ENCODE results near the gene C6orf47.
A peak's percentile ranks its signal among the peaks of the same experiment; 100 is the strongest.

C6orf47 gene

DNA sequence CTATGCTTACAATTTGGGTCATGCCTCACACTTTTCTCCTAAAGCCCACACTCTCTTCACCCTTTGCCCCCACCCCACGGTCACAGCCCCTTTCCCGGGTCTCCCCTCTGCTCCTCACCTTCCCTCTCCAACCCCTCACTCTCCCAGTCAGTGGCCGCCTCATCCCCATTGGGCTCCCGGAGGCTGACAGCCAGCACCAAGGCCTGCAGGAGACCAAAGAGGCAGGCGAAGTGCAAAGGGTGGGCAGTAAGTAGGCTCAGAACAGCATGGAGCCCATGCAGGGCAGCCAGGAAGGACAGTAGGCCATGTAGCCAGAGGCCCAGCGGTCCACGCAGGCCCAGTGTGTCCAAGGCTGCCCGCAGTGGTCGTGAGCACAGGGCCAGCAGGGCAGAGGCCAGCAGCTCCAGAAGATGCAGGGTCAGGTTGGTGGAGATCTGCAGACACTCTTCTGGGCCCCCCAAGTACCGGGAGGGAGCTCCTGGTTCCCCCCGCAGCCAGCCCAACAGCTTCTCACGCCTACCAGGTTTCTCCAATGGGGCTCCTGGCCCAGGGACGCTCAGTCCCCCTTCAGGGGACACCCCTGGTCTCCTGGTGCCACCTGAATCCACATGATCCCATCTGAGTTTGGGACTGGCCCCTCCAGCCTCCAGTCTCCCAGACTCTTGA, 1.5 kb downstream of the C6orf47 start:
- DNase-seq: no peak

DNA sequence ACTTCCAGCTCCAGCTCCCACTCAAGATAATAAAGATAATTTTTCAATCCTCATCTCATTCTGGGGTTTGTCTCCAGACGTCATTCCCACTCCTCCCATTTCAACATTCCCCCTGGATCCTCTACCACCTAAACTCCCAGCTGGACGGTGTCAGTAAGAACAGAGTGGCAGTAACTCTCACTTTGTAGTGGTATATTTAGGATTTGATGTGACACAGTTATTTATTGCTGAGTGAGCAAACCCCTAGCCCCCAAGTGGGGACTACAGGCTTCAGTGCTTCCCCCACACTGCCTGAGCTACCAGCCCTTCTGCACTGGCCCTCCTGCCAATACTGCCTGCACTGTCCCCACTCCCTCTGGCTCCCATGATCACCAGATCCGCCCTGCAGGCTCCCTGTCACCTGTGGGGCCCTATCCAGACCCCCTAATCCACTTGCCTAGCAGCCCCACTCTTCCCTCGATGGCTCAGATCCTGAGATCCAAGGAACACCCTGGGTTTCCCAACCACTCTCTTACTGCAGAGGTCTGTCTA, 2.4 kb downstream of the C6orf47 start:
- DNase-seq: no peak

DNA sequence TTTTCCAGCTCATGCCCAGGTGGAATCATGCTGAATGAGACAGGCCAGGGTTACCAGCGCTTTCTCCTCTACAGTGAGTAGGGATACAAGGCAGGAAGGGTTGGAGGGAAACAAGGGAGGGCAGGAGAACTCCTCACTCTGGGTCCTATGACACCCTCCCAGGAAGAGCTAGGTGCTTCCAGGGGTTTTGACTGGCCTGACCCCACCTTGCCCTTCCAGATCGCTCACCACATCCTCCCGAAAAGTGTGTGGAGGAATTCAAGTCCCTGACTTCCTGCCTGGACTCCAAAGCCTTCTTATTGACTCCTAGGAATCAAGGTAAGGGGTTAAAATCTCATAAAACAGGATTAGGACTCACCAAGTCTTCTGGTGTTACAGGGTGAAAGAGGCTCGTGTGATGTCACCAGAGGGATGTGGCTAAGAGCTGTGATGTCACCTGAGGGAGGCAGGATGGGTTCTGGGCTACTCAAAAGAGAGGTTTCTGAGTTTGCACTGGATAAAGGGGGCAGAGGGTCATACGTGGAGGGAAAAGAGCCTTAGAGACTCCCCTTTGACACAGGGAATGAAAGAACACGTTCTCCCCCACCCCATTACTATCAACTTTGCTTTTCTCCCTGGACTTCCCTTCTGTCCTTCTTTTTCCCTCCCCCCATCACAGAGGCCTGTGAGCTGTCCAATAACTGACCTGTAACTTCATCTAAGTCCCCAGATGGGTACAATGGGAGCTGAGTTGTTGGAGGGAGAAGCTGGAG, 3.0 kb downstream of the C6orf47 start:
- DNase-seq: no peak

DNA sequence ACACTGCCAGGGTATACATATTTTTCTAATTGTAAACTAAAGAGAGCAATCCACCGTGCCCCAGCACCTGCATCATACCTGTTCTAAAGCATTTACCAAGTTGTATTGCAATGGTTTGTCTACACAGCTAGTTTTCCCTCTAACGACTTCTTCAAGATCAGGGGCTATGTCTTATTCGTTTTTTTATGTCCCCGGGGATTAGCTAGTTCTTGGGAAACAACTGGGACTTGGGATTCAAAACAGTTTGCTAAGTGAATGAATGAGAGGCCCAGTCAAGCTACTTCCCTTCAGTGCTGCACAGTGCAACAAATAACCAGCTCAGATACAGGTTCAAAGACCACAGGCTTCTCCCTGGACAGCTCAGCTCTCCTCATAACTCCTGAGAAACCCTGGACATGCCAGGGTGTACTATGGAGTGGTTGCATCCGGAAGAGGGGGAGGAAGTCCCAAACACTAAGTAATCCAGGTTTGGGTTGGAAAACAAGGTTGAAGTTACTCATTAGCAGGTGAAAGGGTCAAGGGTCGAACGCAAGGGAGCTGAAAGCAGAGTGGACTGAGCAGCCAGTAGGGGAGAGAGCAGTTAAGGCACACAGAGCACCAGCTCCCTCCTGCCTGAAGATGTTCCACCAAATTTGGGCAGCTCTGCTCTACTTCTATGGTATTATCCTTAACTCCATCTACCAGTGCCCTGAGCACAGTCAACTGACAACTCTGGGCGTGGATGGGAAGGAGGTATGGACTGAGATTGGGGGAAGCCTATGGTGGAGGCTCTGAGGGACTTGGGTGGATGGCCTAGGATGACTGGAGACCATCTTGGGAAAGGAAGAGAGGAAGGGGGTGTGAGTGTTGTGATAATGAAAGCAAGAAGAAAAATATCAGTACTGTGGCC, 5.0 kb downstream of the C6orf47 start, which contains the start of gene APOM:
Gene APOM, plus strand, starts transcription at position 546 of the 889 bp plus-strand sequence. Its CDS starts 73 bp downstream, at position 619.
- DNase-seq: no peak

DNA sequence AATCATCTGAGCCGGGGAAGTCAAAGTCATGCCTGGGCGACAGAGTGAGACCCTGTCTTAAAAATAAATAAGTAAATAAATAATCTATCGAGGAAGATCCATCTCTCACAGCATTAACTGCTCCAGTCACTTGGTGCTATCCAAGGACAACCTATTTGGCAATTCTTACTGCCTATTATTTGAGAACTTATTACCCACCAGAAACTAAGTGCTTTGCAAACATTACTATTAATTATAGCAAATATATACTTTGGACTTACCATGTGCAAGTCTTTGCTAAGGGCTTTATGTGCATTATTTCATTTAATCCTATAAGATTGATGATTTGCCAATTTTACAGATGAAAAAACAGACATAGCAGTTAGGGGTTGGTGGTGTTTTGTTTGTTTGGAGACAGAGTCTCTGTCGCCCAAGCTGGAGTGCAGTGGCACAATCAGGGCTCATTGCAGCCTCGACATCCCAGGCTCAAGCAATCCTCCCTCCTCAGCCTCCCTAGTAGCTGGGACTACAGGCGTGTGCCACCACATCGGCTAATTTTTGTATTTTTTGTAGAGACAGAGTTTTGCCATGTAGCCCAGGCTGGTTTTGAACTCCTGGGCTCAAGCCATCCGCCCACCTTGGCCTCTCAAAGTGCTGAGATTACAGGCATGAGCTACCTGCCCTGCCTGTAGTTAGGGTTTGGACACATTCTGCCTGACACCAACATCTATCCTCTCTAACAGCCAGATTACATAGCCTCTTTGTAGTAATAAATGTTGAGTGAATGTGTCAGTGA, 5.8 kb downstream of the C6orf47 start:
- DNase-seq: no peak

DNA sequence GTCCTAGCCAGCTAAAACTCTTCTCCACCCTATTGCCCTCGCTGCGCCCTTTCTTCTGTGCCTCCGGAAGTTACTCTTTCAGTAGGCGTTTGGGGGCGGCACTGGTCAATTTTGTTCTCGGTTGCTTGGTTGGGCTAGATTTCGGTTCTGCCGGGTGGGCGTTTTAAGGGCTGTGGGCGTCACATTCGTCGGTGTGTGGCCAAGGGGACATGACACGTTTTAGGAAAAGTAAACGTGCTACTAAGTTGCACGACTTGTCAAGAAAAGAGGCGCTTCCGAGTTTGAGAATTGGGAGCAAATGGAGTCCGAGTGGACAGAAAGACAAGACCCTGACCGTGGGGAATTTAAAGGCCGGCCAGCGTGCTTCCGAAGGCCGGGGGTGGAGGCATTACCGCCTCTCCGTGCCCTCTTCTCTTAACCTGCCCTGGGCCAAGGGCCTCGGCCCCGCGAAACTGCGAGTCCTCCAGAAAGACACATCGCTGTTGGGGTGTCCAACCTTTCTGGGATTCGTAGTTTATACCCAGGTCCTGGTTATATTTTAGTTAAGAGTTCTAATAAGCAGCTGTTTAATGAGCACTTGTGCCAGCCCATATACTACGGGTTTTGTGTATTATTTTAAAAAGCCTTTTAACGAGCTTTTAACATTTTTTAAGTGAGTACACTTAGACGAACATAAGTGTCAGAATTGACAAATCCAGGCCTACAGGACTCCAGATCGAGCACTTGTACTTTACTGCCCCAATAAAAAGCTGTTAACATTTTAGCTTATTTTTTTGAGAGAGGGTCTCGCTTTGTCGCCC, 7.5 kb downstream of the C6orf47 start:
- peak; percentile 99 for DNase-seq

DNA sequence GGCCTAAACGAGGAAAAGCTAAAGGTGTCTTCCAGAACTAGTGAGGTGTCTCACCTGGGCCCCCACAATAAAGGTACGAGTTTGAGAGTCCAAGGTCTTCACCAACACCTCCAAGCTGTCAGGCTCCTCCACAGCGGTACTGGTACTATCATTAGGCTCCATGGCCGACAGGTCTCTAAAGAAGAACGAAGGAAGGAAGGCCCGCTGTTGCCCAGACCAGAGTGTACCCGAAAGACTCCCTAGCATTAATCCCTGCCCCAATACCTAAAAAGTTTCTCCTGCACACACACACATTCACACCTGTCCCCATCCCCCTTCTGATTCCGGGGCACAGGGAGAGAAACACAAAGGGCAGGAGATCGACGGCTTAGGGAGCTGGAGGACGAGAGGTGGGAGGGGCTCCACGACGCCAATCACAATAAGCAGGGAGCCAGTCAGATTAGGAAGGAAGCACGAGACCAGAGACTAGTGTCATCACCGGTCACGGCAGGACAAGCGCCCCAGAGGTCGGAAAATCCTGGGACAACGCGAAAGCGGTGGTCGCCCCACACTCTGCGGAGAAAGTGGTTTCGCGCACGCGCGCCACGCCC, 8.9 kb downstream of the C6orf47 start:
- DNase-seq: peak; percentile 85

DNA sequence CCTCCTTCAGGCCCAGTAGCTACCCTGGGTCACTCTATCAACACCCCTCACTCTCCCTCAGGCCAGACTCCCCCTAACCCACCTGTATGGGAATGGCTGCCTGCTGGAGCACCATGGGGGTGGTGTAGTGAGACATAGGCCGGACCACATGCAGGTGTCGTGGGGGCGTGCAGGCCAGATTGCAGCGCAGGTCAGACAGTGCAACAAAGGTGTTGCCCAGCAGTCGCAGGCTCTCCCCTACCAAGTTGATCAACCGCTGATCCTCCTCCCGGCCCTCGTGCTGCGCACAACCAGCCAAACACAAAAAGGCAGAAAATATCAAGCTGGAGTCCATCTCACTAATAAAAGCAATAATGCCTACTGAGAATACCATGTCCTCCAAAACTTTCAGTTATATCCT, 15.3 kb downstream of the C6orf47 start:
- DNase-seq: no peak

DNA sequence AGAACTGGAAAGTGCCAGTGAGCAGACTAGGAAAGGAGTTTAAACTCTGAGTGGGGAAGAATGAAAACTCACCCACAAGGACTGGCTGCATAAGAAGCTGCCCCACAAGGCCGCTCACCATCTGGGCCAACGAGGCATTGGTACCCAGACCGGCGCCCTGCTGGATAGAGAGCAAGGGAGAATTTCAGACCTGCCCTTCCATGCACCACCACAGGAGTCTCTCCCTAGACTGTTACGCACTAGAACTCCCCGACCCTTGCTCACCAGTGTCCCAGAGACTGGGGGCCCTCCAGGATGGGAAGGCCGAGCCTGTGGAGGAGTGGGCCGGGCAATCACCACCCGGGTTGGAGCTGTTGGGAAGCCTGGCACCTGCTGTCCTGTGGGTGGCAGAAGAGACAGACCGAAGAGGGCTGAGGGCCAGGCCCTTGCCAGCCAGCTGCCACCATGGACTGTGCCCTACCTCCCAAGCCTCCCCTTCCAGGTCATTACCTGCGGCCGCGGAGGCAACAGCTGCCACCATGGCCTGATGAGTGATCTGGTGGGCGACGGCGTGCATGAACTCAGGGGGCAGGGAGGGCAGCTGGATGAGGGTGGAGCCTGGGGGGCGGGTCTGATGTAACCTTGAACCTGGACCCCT, 16.6 kb downstream of the C6orf47 start:
- DNase-seq: no peak

DNA sequence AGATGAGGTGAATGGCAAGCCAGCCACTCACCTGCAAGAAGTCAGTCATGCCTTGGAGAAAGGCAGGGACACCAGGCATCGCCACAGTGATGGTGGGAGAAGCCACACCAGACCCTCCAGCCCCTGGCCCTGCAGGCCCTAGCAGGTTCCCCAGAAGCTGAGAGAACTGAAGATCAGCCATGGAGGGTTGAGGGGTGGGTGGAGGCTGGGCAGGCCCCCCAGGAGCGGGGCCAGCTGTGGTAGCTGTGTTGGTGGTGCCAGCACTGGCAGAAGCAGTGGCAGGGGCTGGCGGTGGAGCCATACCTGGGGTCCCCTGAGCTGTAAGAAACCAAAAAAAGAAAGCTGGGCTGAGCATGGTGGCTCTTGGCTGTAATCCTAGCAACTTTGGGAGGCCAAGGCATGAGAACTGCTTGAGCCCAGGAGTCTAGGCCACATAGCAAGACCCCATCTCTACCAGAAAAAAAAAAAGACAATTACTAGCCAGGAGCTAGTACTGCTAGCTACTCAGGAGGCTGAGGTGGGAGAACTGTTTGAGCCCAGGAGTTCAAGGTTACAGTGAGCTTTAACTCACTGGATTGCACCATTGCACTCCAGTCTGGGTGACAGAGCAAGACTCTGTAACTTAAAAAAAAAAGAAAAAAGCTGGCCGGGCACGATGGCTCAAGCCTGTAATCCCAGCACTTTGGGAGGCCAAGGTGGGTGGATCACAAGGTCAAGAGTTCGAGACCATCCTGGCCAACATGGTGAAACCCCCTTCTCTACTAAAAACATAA, 17.6 kb downstream of the C6orf47 start:
- no peak for DNase-seq

DNA sequence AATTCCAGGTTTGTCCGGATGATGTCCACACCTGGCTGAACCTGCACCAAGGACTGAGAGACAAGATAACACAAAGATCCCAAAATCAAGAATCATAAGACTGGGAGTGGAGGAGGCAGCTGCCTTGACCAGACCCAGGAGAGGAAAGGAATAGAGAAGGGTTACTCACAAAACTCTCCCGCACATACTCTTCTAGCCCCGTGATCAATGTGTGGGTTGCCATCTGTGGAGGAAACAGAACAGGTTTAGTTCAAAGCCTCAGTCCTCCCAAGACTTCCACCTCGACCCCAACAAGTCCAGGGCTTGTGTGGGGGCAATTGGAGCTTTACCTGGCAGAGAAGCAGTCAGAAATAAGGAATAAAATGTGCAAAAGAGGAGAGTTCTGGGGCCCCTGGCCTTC, 19.2 kb downstream of the C6orf47 start:
- no peak for DNase-seq

DNA sequence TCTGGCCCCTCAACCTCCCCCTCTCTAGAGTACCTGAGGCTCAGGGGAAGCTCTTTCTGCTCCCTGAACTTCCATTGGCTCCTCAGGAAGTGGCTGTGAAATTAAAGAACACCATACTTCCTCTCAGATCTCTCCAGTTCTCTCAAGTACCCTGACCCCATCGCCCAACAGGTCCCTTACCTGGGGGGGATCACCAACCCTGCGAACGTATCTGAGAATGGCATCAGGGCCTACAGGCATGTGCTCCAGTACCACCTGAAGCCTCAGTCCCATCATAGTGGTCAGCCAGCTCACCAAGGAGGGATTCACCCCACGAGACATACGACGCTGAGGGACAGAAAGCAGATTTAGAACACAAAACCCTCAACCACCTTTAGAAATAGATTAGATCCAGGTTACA, 20.0 kb downstream of the C6orf47 start:
- no peak for DNase-seq

DNA sequence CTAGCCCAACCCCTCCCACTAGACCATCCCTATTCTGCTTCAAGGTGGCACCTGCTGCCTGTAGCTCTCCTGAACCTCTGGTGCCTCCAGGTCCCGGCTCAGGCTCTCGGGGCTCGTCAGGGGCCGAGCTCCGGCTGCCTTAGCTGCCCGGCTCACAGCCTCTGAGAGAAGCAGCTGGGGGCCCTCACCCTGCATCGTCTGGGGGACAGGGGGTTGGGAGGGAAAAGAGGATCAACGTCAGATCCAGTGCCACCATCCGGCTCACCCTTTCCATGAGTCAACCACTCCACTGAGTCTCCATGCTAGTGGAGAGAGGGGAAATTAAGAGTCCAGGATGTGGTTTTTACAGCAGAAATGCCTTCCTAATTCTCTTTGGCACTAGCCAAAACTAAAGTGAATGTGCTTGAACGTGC, 21.1 kb downstream of the C6orf47 start:
- DNase-seq: no peak

DNA sequence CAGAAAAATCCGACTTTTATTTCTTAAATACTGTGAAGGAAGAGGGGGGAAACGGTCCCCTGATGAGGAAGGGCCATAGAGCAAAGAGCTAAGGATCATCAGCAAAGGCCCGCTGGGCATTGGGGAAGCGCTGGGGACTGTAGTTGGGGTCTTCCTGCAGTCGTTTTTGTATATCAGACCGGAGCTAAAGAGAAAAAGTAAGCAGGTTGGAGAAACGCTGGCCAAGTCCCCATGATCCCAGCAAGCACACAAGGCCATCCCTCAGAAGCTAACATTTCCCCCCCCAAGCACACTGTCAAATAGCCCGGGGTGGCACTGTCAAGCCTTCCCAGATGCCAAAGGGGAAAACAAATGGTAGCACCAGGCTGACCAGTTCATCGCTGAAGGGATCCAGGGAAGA, 21.5 kb downstream of the C6orf47 start:
- DNase-seq: no peak

DNA sequence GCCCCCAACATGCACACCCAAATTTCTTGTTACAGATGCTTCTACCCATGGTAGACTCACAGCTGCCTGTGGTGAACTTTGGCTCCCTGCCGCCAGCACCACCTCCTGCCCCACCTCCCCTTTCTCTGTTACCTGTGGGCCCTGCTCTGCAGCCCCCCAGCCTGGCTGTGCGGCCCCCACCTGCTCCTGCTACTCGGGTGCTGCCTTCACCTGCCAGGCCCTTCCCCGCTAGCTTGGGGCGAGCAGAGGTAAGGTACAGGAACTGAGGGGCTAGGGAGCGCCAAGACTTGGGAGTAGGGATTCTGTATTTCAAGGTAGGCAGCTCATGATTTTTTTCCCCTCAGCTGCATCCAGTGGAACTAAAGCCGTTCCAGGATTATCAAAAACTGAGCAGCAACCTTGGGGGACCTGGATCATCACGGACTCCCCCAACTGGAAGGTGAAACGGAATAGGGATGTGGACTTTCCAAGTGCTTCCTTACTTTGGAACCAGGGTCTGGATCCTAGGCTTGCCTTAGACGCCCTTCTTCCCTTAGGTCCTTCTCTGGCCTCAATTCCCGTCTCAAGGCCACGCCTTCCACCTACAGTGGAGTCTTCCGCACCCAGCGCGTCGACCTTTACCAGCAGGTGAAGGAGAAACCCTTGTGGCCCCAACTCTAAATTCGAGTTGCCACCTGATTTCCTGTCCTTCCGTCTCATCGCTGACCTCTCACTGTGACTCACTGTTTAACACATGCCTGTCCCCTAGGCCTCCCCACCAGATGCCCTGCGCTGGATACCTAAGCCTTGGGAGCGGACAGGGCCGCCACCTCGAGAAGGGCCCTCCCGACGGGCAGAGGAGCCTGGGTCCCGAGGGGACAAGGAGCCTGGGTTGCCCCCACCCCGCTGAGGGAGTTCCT, 23.6 kb downstream of the C6orf47 start:
- no peak for DNase-seq

DNA sequence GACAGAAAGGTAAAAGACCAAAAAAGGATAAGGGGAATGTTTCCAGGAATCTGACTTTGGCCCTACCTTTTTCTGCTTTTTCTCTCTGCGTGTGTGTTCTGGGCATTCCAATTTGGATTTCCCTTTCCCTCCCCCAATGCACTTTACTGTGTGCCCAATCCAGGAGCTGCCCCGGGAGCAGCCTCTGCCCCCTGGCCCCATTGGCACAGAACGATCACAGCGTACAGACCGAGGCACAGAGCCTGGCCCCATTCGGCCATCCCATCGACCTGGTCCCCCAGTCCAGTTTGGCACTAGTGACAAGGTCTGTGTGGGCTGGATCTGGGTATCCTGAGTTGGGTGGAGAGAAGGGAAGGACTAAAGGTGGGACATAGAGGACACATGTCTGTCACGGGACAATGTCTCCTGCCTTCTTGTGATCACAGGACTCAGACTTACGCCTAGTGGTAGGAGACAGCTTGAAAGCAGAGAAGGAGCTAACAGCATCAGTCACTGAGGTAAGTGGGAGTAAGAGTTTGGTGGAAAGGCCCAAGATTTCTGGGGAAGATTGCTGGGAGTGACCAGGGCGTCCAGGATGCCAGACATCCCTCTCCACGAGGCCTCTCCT, 25.5 kb downstream of the C6orf47 start:
- DNase-seq: no peak

DNA sequence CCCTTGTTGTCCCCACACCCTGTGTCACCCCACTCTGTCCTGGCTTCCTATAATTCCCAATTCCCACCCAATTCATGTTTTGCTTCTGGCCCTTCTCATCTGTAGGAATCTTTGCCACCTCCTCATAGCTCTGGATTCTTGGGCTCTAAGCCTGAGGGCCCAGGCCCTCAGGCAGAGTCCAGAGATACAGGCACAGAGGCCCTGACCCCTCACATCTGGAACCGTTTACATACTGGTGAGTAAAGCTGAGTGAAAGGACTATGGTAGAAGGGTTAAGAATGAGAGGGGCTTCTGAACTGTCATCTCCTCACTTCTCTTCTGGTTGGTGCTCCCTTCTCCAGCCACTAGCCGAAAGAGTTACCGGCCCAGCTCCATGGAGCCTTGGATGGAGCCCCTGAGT, 26.4 kb downstream of the C6orf47 start:
- DNase-seq: no peak

DNA sequence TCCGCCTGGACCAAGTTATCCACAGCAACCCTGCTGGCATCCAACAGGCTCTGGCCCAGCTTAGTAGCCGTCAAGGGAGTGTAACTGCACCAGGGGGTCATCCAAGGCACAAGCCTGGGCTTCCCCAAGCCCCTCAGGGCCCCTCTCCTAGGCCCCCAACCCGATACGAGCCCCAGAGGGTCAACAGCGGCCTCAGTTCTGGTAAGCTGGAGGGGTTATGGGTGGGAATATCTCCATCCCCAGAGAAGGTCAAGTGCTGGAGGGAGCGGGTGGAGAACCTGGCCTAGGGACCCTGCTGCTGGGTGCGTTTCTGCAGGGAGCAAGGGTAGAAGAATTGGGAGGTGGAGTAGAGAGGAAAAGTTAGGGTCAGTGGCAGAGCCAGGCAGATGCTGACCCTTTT, 27.1 kb downstream of the C6orf47 start:
- DNase-seq: no peak
